RWPE2 (cell line): ENCODE data around the gene SIGLEC12.

Experiments used
- ATAC-seq: fragments of 200-7000 bp; cut with Tn5 transposase; 3 replicates; pipeline ENCODE4 v1.9.1; 2021; ENCODE audit warnings: low read depth
- DNase-seq: peaks from one replicate; pipeline ENCODE4 v3.0.0-alpha.2; 2020; ENCODE audit warnings: low spot score
- H3K27ac ChIP-seq: fragments of 450-650 bp; 2 replicates; pipeline ENCODE4 v1.5.1; 2017; ENCODE audit warnings: mild to moderate bottlenecking; ENCODE audit not compliant: poor library complexity, severe bottlenecking
- H3K27me3 ChIP-seq: fragments of 250-450 bp; sonication (Bioruptor Pico); 2 replicates; pipeline ENCODE4 v1.5.1; 2021; ENCODE audit warnings: mild to moderate bottlenecking, moderate library complexity; ENCODE audit not compliant: insufficient read depth, poor library complexity, severe bottlenecking
- H3K36me3 ChIP-seq: fragments of 250-450 bp; sonication (Bioruptor Pico); 2 replicates; pipeline ENCODE4 v1.5.1; 2020; ENCODE audit warnings: low read depth, mild to moderate bottlenecking, moderate library complexity
- H3K4me1 ChIP-seq: fragments of 250-450 bp; sonication (Bioruptor Pico); 2 replicates; pipeline ENCODE4 v1.5.1; 2021; ENCODE audit warnings: mild to moderate bottlenecking, moderate library complexity; ENCODE audit not compliant: insufficient read depth, poor library complexity, severe bottlenecking
- H3K4me3 ChIP-seq: fragments of 250-450 bp; sonication (Bioruptor Pico); 2 replicates; pipeline ENCODE4 v1.5.1; 2021; ENCODE audit warnings: mild to moderate bottlenecking, moderate library complexity; ENCODE audit not compliant: severe bottlenecking
- H3K9me3 ChIP-seq: fragments of 250-450 bp; sonication (Bioruptor Pico); 2 replicates; pipeline ENCODE4 v1.5.1; 2021; ENCODE audit warnings: mild to moderate bottlenecking, moderate library complexity; ENCODE audit not compliant: severe bottlenecking
- TF ChIP-seq, protein P1 (sequence below): fragments of 450-650 bp; IDR thresholded peaks from one replicate; pipeline ENCODE4 v1.5.1; 2017; ENCODE audit warnings: mild to moderate bottlenecking, moderate library complexity; ENCODE audit not compliant: poor library complexity, severe bottlenecking

Gene SIGLEC12

GRCh38 chr19:51478381-51479234, 23.0 kb downstream of the SIGLEC12 start, which contains the start of gene CEACAM18:
TSS of gene CEACAM18 (plus strand) at chr19:51478539.
- Histone ChIP-seq H3K9me3 (no peaks in the 10 kb centered on the region), H3K27ac (no peak within 1 kb of the TSS), H3K4me1 (no peaks in the 10 kb centered on the region), H3K36me3 (no peaks in the 10 kb centered on the region), H3K4me3 (no peak within 1 kb of the TSS), H3K27me3 (no peaks in the 10 kb centered on the region)
- ATAC-seq, result no peak
- TF ChIP-seq, protein P1, sequence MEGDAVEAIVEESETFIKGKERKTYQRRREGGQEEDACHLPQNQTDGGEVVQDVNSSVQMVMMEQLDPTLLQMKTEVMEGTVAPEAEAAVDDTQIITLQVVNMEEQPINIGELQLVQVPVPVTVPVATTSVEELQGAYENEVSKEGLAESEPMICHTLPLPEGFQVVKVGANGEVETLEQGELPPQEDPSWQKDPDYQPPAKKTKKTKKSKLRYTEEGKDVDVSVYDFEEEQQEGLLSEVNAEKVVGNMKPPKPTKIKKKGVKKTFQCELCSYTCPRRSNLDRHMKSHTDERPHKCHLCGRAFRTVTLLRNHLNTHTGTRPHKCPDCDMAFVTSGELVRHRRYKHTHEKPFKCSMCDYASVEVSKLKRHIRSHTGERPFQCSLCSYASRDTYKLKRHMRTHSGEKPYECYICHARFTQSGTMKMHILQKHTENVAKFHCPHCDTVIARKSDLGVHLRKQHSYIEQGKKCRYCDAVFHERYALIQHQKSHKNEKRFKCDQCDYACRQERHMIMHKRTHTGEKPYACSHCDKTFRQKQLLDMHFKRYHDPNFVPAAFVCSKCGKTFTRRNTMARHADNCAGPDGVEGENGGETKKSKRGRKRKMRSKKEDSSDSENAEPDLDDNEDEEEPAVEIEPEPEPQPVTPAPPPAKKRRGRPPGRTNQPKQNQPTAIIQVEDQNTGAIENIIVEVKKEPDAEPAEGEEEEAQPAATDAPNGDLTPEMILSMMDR, result no peak
- no peak for DNase-seq

DNA sequence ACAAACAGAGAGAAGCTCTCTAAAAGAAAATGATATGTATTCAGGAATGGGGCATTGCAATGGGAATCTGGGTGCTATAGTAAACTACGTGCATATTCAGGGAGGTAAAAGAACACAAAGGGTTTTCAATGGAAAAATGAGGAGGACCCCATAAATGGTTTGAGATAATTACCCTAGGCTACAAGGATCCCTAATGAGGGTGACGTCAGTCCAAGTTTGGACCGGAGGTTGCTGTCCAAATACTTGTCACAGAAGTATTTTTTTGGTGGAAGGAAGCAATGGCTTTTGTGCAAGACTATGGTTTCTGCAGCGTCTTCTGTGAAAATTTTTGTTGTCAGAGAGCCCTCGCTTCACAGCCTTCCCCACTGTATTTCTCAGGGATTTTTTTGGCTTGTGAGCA, 24.3 kb downstream of the SIGLEC12 start:
- no peak overlapping the region for H3K4me3 ChIP-seq
- DNase-seq (no peak), ATAC-seq (no peak)
- no peak overlapping the region for H3K27ac ChIP-seq
- peaks cover 4% of the 10 kb centered on the region for H3K27me3 ChIP-seq
- no peaks in the 10 kb centered on the region for H3K9me3 ChIP-seq
- H3K36me3 ChIP-seq, result no peaks in the 10 kb centered on the region
- no peaks in the 10 kb centered on the region for H3K4me1 ChIP-seq
- TF ChIP-seq, protein P1, result no peak

DNA sequence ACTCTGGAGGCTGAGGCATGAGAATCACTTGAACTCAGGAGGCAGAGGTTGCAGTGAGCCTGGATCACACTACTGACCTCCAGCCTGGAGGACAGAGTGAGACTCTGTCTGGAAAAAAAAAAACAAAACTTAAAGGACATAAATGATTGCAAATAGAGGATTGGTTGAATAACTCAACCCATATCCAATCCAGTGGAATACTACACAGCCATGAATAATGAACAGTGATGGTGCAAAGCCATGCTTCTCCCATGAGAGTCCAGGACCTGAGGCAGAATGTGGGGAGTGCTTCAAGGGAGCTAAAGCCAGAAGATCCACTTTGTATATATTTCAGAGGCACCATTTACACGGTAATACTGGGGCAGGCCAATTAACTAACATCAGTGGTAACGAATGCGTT, 25.4 kb downstream of the SIGLEC12 start:
- no peak for ATAC-seq
- no peaks in the 10 kb centered on the region for H3K36me3 ChIP-seq
- no peaks in the 10 kb centered on the region for H3K4me1 ChIP-seq
- peaks cover 4% of the 10 kb centered on the region for H3K27me3 ChIP-seq
- no peak overlapping the region for H3K4me3 ChIP-seq
- no peaks in the 10 kb centered on the region for H3K9me3 ChIP-seq
- no peak overlapping the region for H3K27ac ChIP-seq
- TF ChIP-seq, protein P1, result no peak
- DNase-seq, result no peak

DNA sequence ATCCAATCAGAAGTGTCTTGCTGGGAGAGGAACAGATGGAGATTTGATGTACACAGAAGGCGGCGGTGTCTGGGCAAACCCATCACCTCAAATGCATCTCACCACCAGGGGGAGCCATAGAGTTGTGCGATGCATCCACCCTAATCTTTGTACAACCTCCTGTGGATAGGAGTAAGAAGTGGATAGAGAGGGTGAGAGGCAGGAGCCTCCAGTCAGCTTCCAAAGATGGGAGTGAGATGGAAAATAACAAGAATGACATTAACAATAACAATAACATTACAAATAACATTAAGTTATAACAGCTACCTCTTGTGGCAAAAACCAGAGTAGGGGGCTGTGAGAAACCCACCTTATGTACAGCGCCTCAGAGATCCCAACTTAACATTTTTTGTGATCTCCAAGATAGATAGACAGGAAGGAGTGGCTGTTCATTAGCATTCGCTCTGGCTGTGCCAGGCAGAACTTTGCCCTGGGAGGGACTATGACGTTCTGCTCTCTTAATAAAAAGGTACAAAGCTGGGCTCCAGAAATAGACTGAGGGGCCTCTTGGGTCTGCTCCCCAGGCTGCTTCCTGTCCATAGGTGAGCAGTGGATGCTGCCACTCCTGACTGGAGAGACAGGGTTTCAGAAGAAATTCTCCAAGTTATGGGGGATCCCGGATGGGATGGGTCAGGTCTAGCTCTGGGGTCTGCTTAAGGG, 28.4 kb downstream of the SIGLEC12 start:
- no peak overlapping the region for H3K4me3 ChIP-seq
- no peak for DNase-seq
- H3K27ac ChIP-seq, result no peak overlapping the region
- peak; percentile 66 for ATAC-seq
- H3K27me3 ChIP-seq, result peaks cover 4% of the 10 kb centered on the region
- H3K4me1 ChIP-seq, result no peaks in the 10 kb centered on the region
- TF ChIP-seq, protein P1, result peak; percentile 86
- H3K9me3 ChIP-seq, result no peaks in the 10 kb centered on the region
- no peaks in the 10 kb centered on the region for H3K36me3 ChIP-seq
